K562 (cell line): ENCODE results near the gene METRN. TPM values are rescaled to one million over a fixed set of nuclear protein-coding genes. Genes with fewer than 3 reads are reported as not detected.

Source experiments
- CHD4 ChIP-seq: fragments of 200-600 bp; sonication (generic); IDR thresholded peaks from 3 replicates; pipeline ENCODE4 v1.6.1; 2012; ENCODE audit warnings: low read depth, mild to moderate bottlenecking, mixed read lengths, low read length, inconsistent platforms; ENCODE audit not compliant: insufficient read depth, insufficient replicate concordance, poor library complexity, severe bottlenecking
- GABPA ChIP-seq: fragments of 200-800 bp; sonication (Bioruptor generic); conservative IDR thresholded peaks from 2 replicates; pipeline ENCODE4 v1.6.1; 2016; ENCODE audit warnings: low read depth, missing genetic modification characterization, missing compliant biosample characterization
- HMGXB4 ChIP-seq: sonication (generic); formaldehyde crosslinking; IDR thresholded peaks from 2 replicates; pipeline ENCODE4 v1.8.1; 2023; ENCODE audit warnings: mild to moderate bottlenecking, missing genetic modification reagents
- HNRNPLL ChIP-seq: fragments of 200-400 bp; formaldehyde crosslinking; IDR thresholded peaks from 2 replicates; pipeline ENCODE4 v1.6.1; 2017; ENCODE audit warnings: low read length, low read depth, mild to moderate bottlenecking; ENCODE audit not compliant: poor library complexity, severe bottlenecking
- MAFK ChIP-seq: IDR thresholded peaks from 2 replicates; pipeline ENCODE4 v1.6.1; 2011; ENCODE audit warnings: low read length, improper control_type of control experiment
- NCOA1 ChIP-seq: fragments of 450-650 bp; IDR thresholded peaks from 2 replicates; pipeline ENCODE4 v1.6.1; 2016; ENCODE audit warnings: low read depth
- PHB2 ChIP-seq: fragments of 450-650 bp; IDR thresholded peaks from 2 replicates; pipeline ENCODE4 v1.6.1; 2017; ENCODE audit warnings: low read depth
- PTRF ChIP-seq: fragments of 450-650 bp; IDR thresholded peaks from 2 replicates; pipeline ENCODE4 v1.6.1; 2016; ENCODE audit warnings: mild to moderate bottlenecking, missing genetic modification characterization, missing compliant biosample characterization
- SMARCC2 ChIP-seq: fragments of 450-650 bp; IDR thresholded peaks from 2 replicates; pipeline ENCODE4 v1.6.1; 2017; ENCODE audit warnings: antibody characterized with exemption, moderate library complexity, mild to moderate bottlenecking, low read depth
- SNAPC5 ChIP-seq: fragments of 250-450 bp; sonication (Bioruptor Pico); IDR thresholded peaks from 2 replicates; pipeline ENCODE4 v1.8.0; 2021; ENCODE audit warnings: moderate library complexity, mild to moderate bottlenecking, inconsistent platforms
- SPI1 ChIP-seq: IDR thresholded peaks from 2 replicates; pipeline ENCODE4 v1.6.1; 2011; ENCODE audit warnings: low read depth, low read length, control low read depth, borderline replicate concordance
- TFAP4 ChIP-seq: sonication (generic); formaldehyde crosslinking; IDR thresholded peaks from 2 replicates; pipeline ENCODE4 v1.8.0; 2022; ENCODE audit warnings: missing genetic modification reagents, mild to moderate bottlenecking, moderate library complexity, borderline replicate concordance
- TSHZ1 ChIP-seq: fragments of 250-450 bp; sonication (Bioruptor Pico); IDR thresholded peaks from 2 replicates; pipeline ENCODE4 v1.4.0; 2020; ENCODE audit warnings: mild to moderate bottlenecking, moderate library complexity
- ZBTB8A ChIP-seq: fragments of 450-650 bp; IDR thresholded peaks from 2 replicates; pipeline ENCODE4 v1.6.1; 2018; ENCODE audit warnings: mild to moderate bottlenecking, moderate library complexity; ENCODE audit not compliant: partially characterized antibody
- ZNF280A ChIP-seq: fragments of 450-650 bp; IDR thresholded peaks from 2 replicates; pipeline ENCODE4 v1.6.1; 2018; ENCODE audit warnings: mild to moderate bottlenecking, low read depth; ENCODE audit not compliant: partially characterized antibody
- ZNF3 ChIP-seq: fragments of 250-450 bp; sonication (Bioruptor Pico); IDR thresholded peaks from 2 replicates; pipeline ENCODE4 v1.5.0; 2021; ENCODE audit warnings: mild to moderate bottlenecking, moderate library complexity
- ZNF561 ChIP-seq: fragments of 450-650 bp; formaldehyde crosslinking; conservative IDR thresholded peaks from 2 replicates; pipeline ENCODE4 v1.4.0; 2020; ENCODE audit warnings: mild to moderate bottlenecking, moderate library complexity
- ZNF644 ChIP-seq: fragments of 200-800 bp; sonication (Bioruptor generic); IDR thresholded peaks from 2 replicates; pipeline ENCODE4 v1.6.1; 2016; ENCODE audit warnings: low read depth, missing genetic modification characterization, missing compliant biosample characterization
- ZNF668 ChIP-seq: fragments of 250-450 bp; sonication (Bioruptor Pico); IDR thresholded peaks from 2 replicates; pipeline ENCODE4 v1.8.0; 2022; ENCODE audit warnings: mild to moderate bottlenecking, inconsistent platforms
- ZNF707 ChIP-seq: fragments of 250-450 bp; sonication (Bioruptor Pico); conservative IDR thresholded peaks from 2 replicates; pipeline ENCODE4 v1.8.0; 2022; ENCODE audit warnings: inconsistent platforms, mild to moderate bottlenecking, moderate library complexity
- polyA plus RNA-seq, 8 experiments: library from polyadenylated mRNA; depleted of rRNA in 4 of 8; stranded (reverse) in 5 of 8; unstranded in 3 of 8; fragments of >200 nt; fragmentation: Nextera tagmentation in 2 of 8; fragmentation: Illumina TruSeq in 1 of 8; extraction: Ambion mirVana in 2 of 8; extraction: Trizol in 1 of 8; gene quantifications; 2 replicates each; pipeline versions ENCODE4 v1.2.1 to v1.2.3, GENCODE V29; 2011 to 2014; ENCODE audit warnings: inconsistent platforms in 1 of 8, missing spikeins in 1 of 8
- total RNA-seq, 7 experiments: library from RNA; depleted of rRNA in 6 of 7; stranded (reverse); fragments of >200 nt in 6 of 7; fragmentation: Illumina TruSeq in 2 of 7; extraction: Trizol in 2 of 7; gene quantifications; 2 replicates each; pipeline versions ENCODE4 v1.2.1 to v1.2.3, GENCODE V29; 2011 to 2021; ENCODE audit warnings: low replicate concordance in 1 of 7

Gene METRN
- total and polyA plus RNA-seq, 9 of the 15 experiments (the other 6 are each of a cell fraction or from before 2014, with no cell fraction given) = 0.20 to 89.8 (median 15.4) TPM

- TF ChIP-seq GABPA (tag) (0 out of 2 replicates have a peak, but pooled peaks have one; percentile 32), SNAPC5 (no peak), SMARCC2 (no peak), SPI1 (no peak), ZNF280A (no peak), ZNF561 (CRISPR knock-in tag) (no peak), ZNF707 (CRISPR knock-in tag) (no peak), ZNF668 (no peak), ZNF644 (no peak), HMGXB4 (CRISPR knock-in tag) (peak; percentile 91; the same call in 1 of the 2 replicates), TFAP4 (peak; percentile 87; the same call in 1 of the 2 replicates), TSHZ1 (CRISPR knock-in tag) (no peak), MAFK (no peak), PHB2 (no peak), HNRNPLL (peak; percentile 96), PTRF (tag) (no peak), CHD4 (no peak), ZNF3 (CRISPR knock-in tag) (no peak), ZBTB8A (no peak), NCOA1 (no peak)
Observed at GRCh38 chr16:695355-696089, 19.4 kb upstream of the METRN start (continued).
